K562 (cell line): Measurements from ENCODE around the gene BRAF.

Experiments used
- CBX5 ChIP-seq: IDR thresholded peaks from 2 replicates; pipeline ENCODE4 v1.6.1; 2014; ENCODE audit warnings: low read depth, borderline replicate concordance
- E2F4 ChIP-seq: sonication (generic); formaldehyde crosslinking; IDR thresholded peaks from 2 replicates; pipeline ENCODE4 v1.8.0; 2022; ENCODE audit warnings: mild to moderate bottlenecking, low read depth, missing genetic modification reagents
- ZBED1 ChIP-seq: IDR thresholded peaks from 2 replicates; pipeline ENCODE4 v1.6.1; 2014
- TF ChIP-seq, protein P1 (sequence below): fragments of 450-650 bp; IDR thresholded peaks from one replicate; pipeline ENCODE4 v1.6.1; 2018; ENCODE audit warnings: mild to moderate bottlenecking, moderate library complexity; ENCODE audit not compliant: partially characterized antibody

- TF ChIP-seq, protein P1, sequence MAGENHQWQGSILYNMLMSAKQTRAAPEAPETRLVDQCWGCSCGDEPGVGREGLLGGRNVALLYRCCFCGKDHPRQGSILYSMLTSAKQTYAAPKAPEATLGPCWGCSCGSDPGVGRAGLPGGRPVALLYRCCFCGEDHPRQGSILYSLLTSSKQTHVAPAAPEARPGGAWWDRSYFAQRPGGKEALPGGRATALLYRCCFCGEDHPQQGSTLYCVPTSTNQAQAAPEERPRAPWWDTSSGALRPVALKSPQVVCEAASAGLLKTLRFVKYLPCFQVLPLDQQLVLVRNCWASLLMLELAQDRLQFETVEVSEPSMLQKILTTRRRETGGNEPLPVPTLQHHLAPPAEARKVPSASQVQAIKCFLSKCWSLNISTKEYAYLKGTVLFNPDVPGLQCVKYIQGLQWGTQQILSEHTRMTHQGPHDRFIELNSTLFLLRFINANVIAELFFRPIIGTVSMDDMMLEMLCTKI: no peak
- TF ChIP-seq ZBED1 (no peak), CBX5 (no peak), E2F4 (CRISPR knock-in tag) (no peak)
Measured at GRCh38 chr7:140940898-140941297, 16.2 kb upstream of the BRAF start.
